Mesenteric fat pad (tissue), 1 donor: ENCODE data around the gene LAMTOR2. TPM values are rescaled to one million over a fixed set of nuclear protein-coding genes. Genes with fewer than 3 reads are reported as not detected.
A peak's percentile ranks its signal among the peaks of the same experiment; 100 is the strongest.
"Not testable (repeated sequence)": the region's sequence is repeated elsewhere in the genome, so short reads cannot be mapped to it uniquely, and the experiment has no call there.

Experiments
- DNase-seq: peaks from one replicate; pipeline ENCODE4 v3.0.0-alpha.2; 2020; ENCODE audit warnings: low spot score
- long read RNA-seq: library from polyadenylated mRNA; unstranded; transcript quantifications from one replicate; pipeline ENCODE4 v2.0.0, GENCODE V29; 2020
- total RNA-seq: library from RNA; stranded (reverse); fragmentation: NEBNext Ultra II Directional; extraction: Animal tissue kit (Norgen Biotek cat#: 25700); gene quantifications from one replicate; pipeline ENCODE4 v1.2.1, GENCODE V29; 2021
- donor health status: DM: yes; HTN: yes; CAD: no.

LAMTOR2 gene
- total RNA-seq, result 65.5 TPM
- long read RNA-seq, transcript LAMTOR2-203 (4 exons, 655 nt), result major isoform, 12 of 17 reads
- long read RNA-seq, partial matches to known transcripts, result 0 of 17 reads
- long read RNA-seq, other reads (novel, unspliced or antisense), result 0 of 17 reads

DNA sequence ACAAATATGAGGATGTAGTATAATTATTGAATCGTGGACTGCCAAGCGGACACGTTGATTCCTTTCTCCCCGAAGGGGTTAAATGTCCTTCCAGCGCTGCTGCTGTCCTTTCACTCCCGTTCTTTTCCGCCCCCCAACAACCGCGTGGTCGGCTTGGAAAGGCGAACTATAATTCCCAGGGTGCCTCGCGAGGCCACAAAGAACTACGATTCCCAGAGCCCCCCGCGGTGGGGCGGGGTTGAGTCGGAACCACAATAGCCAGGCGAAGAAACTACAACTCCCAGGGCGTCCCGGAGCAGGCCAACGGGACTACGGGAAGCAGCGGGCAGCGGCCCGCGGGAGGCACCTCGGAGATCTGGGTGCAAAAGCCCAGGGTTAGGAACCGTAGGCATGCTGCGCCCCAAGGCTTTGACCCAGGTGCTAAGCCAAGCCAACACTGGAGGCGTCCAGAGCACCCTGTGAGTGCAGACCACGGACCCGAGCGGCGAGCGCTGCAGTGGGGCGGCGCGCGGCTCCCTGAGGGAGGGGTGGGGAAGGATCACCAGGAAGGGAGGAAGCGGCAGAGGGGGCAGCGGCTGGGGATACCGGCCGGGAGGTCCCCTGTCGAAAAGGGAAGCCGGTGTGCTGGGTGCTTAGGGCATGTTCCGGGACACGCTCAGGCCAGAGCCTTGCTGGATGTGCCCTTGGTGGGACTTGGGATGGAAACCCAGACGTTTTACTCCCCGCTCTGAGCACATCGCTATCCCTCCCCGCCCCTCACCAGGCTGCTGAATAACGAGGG, at the start of gene LAMTOR2:
LAMTOR2 (plus strand) TSS at position 283 of the 781 bp plus-strand sequence; CDS start at position 391, 108 bp downstream.
- DNase-seq, result peak; percentile 98

DNA sequence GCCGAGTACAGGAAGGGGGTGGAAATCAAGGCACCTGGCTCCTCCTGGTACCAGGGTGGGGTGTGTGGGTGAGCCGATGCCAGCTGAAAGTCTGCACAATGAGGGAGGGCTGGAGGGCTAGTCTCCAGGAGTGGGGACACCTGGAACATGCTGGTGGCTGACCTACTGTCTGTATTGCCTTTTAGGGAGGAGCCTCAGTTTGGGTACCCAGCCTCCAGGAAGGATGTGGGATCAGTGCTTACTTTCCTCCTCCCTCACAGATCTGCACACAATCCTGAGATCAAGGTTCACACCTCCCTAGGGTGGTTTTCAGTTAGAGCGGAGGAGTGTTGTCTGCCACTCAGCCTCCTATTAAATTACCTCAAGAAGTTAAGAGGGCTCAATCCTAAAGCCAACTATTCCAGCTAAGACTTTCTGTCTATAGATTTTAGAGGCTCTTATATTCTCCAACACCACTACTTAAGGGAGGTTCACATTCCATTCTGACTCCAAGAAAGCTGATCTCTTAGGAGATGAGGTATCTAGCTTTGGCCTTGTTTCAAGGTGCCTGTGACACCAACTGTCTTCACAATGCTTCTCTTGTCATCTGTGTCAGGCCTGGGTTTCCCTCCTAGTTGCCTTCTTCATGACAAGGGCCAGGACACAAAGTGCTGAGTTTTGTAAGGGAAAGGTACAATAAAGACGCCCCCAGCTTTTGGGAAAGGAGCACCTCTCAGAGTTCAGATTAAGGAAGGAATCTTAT, 49.6 kb upstream of the LAMTOR2 start:
- no peak for DNase-seq

DNA sequence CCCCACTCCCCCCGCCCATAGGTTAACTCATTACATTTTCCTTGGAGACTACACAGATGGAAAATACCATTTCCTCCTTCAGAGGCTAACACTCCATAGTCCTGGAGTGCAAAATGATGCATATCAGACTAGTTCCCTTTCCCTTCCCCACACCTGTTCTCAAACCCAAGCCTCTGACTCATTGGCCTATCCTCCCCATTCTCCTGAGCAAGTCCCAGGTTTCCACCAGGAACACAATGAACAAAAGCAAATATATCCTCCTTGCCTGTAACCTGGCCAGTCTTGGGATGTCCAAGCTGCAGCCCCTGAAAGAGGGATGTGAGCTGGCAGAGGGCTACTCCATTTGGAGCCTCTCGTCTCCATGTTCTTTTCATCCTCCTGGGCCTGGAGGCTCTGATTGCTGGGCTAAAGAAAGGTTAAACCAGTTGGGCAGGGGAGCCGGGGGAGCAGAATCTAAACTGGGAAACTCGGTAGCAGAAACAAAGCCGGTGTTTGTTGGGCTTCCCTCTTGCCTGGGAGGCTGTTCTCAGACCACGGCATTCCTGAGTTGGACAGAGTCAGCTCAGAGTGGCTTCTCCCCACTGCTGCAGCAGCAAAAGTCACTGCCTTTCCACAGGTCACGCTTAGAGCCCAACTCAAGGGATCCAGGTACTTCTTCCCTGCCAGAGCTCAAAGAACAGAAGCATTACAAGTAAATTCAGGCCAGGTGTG, 47.8 kb upstream of the LAMTOR2 start:
- no peak for DNase-seq

DNA sequence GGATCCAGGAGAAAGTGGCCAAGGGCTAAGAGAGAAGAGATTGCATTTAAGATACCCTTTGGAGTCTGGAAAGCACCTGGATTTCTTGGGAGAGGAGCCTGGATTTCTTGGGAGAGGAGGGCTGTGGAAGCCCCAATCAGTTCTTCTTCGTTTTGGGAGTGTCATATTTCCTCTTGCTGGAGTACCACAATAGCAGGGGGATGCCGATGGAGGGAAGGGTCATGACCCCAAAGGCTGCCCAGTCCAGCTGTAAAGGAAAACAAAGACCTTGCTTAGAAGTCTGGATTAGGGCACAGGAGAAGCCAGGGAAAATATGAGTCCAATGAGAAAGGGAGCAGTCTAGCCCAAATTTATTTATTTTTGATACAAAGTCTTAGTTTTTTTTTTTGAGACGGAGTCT, 45.2 kb upstream of the LAMTOR2 start:
- DNase-seq, result no peak

- DNase-seq, result no peak
Observed at GRCh38 chr1:156012051-156012817, 42.3 kb upstream of the LAMTOR2 start.

- DNase-seq, result no peak
Observed at GRCh38 chr1:156014829-156015228, 39.8 kb upstream of the LAMTOR2 start.

DNA sequence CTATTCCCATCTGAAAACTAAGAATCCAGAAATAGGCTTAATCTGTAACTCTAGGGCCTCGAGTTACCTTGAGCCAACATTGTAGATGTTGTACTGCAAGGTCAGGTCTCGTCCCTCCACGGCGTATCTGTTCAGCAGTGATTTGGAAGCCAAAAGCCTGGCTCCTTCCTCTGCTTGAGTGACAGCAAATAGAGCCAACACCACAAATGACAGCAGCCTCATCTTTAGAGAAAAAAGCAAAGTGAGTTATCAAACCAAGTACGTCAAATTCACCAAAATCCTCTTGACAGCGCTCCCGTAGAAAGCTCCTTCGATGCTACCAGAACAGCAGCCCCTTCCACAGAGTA, 34.7 kb upstream of the LAMTOR2 start:
- no peak for DNase-seq

GRCh38 chr1:156020293-156021092, 34.1 kb upstream of the LAMTOR2 start, which contains the start of gene SSR2:
Gene SSR2 (minus strand): TSS chr1:156020951. CDS start chr1:156020167, 784 bp downstream.
- DNase-seq, result peak; percentile 93

DNA sequence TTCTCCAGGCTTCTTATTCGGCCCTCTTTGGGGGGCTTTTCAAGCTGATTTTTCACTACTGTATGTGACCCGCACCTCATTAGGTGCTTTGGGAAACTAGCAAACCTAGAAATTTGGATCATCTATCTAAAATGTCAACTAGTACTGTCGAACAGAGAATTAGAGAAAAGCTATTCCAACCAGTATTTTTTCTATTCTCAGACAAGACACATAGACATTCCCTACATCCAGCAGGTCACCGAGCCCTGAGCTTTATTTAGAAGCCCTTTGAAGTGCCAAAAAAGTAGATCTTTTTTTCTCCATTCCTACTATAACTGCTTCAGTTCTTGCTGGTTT, 33.5 kb upstream of the LAMTOR2 start:
- no peak for DNase-seq

- no peak for DNase-seq
Observed at GRCh38 chr1:156021954-156022353, 32.6 kb upstream of the LAMTOR2 start.

DNA sequence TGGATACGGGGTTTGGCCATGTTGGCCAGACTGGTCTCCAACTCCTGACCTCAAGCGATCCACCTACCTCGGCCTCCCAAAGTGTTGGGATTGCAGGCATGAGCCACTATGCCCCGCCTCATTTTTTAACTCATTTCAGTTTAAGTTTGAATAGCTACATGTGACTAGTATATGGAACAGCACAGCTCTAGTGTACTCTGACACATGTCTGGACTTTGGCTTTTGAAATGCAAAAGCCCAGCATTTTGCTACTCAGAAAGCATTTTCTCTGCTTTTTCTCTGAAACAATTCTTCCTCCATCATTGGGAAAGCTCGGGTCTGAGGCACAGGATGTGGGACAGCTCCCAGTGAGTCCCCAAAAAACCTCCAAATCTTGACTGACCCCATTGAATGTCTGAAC, 29.8 kb upstream of the LAMTOR2 start:
- DNase-seq, result no peak

GRCh38 chr1:156025876-156026275, 28.7 kb upstream of the LAMTOR2 start:
- no peak for DNase-seq

DNA sequence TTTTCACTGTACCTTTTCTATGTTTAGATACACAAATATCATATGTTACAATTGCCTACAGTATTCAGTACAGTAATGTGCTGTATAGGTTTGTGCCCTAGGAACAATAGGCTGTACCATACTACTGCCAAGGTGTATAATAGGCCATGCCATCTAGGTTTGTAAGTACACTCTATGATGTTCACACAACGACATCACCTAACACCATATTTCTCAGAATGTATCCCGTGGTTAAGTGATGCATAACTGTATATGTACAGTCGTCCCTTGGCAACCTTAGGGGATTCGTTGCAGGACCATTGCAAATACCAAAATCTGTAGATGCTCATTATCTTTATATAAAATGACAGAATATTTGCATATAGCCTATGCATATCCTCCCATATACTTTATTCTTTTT, 28.0 kb upstream of the LAMTOR2 start:
- no peak for DNase-seq

DNA sequence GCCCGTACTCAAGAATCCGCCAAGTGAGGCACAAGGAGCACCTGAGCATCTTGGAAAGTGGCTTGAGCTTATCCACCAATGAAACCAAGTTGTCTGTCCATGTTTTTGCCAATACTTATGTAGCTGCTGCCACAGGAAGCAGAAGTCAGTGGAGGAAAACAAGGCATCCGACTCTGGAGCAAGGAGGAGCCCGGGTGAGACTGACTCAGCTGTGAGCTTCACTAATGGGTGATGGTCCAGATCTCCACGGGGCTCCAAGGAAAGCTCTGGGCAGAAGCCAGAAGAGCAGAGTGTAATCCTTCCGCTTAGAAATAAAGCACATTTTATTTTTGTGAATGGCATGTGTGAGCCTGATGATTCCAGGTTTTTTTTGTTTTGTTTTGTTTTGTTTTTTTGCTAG, 21.6 kb upstream of the LAMTOR2 start:
- DNase-seq, result no peak

DNA sequence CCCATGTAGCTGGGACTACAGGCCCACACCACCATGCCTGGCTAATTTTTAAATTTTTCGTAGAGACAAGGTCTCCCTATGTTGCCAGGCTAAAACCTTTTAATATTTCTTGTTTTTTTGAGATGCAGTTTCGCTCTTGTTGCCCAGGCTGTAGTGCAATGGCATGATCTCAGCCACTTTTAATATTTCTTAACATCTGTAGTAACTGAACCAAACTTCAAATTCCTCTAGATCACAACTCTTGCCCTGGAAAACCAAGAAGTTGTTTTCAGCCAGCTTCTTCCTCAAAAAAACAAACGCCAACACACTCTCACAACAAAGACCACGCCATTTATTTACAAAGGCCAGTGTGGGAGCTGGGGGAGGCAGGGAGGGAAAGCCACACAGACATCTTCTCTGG, 19.6 kb upstream of the LAMTOR2 start:
- DNase-seq, result not testable (repeated sequence)

DNA sequence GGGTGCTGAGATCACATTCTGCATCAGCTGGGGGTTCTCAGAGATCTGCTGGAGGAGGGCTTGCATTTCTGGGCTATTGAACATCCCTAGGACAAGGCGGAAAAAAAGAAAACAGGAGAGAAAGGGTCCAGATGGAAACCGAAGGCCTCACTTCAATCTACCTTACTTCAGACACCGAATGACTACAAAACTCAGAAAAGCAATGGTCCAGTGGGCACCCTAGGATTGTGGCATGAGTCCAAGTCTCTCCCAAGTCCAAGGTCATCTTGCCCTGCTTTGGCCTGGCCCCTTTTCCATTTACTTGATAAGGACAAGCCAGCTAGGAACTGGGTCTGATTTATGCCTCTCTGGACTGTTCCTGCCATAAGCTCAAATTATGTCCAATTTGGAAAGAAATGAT, 11.8 kb upstream of the LAMTOR2 start:
- DNase-seq, result no peak

DNA sequence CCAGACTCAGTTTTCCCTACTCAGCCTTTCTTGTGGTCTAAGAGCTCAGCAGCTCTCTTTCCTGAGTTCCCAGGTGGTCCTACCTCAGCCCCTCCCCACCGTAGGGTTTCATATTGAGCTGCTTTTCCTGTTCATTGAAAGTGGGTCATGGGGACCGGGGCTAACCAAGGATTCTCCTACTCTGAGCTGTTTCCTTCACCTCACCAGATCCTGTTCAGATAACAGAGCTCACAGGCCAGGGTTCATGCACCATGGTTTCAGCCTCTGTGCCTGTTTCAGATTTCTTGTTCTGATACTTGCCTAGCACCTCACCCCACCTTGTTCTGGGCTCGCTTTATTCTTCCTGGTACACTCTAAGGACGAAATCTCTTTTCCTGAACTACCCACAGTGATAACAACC, 9.5 kb upstream of the LAMTOR2 start:
- DNase-seq, result no peak

- no peak for DNase-seq
Observed at GRCh38 chr1:156048663-156049258, 5.8 kb upstream of the LAMTOR2 start.

GRCh38 chr1:156050376-156050775, 4.2 kb upstream of the LAMTOR2 start:
- DNase-seq, result no peak
